PFSK-1 (cell line): ENCODE results near the gene ZFC3H1. TPM values are rescaled to one million over a fixed set of nuclear protein-coding genes. Genes with fewer than 3 reads are reported as not detected.

Experiments used
- FOXP2 ChIP-seq: optimal IDR thresholded peaks from 2 replicates; pipeline ENCODE3; 2011; ENCODE audit warnings: borderline replicate concordance, control low read depth, inconsistent platforms; ENCODE audit not compliant: insufficient read depth; ENCODE audit errors: extremely low read length, extremely low read depth
- POLR2AphosphoS5 ChIP-seq: IDR thresholded peaks from 2 replicates; pipeline ENCODE4 v1.6.1; 2012; ENCODE audit warnings: low read depth, mild to moderate bottlenecking, control low read depth, low read length, moderate library complexity
- REST ChIP-seq, 2 experiments: IDR thresholded peaks; 2 replicates each; pipeline versions ENCODE4 v1.6.1 to v1.8.0; 2011 to 2012; ENCODE audit warnings: low read depth in 2 of 2, low read length in 2 of 2, control low read depth in 1 of 2, inconsistent platforms in 1 of 2, mild to moderate bottlenecking in 1 of 2, moderate library complexity in 1 of 2; ENCODE audit not compliant: insufficient read depth in 1 of 2
- SIN3A ChIP-seq: IDR thresholded peaks from 2 replicates; pipeline ENCODE4 v1.6.1; 2012; ENCODE audit warnings: mild to moderate bottlenecking, low read length, moderate library complexity, borderline replicate concordance; ENCODE audit not compliant: insufficient read depth
- TAF1 ChIP-seq: IDR thresholded peaks from 2 replicates; pipeline ENCODE4 v1.6.1; 2012; ENCODE audit warnings: low read length, control low read depth, borderline replicate concordance; ENCODE audit not compliant: insufficient read depth
- polyA plus RNA-seq: library from polyadenylated mRNA; unstranded; fragments of >200 nt; gene quantifications from one replicate; pipeline ENCODE4 v1.2.1, GENCODE V29; 2012; ENCODE audit warnings: low read depth, missing spikeins; ENCODE audit not compliant: insufficient read length

Gene ZFC3H1
- 4.3 TPM for polyA plus RNA-seq

GRCh38 chr12:71663561-71664410 is at the start of gene ZFC3H1, which contains the start of gene THAP2:
TSS of gene ZFC3H1 (minus strand) at chr12:71663848. CDS start at chr12:71663610, 238 bp downstream.
TSS of gene THAP2 (plus strand) at chr12:71664301. CDS start at chr12:71664510, 209 bp downstream.
- TF ChIP-seq TAF1 (peak; percentile 83), POLR2AphosphoS5 (peak; percentile 92), SIN3A (peak; percentile 79; the same call in 1 of the 2 replicates), REST (IDR thresholded peaks at IDR 0.05; ENCODE audit: insufficient read depth in 1 of 2, low read depth in 2 of 2, low read length in 2 of 2) (0 out of 4 replicates have a peak, but pooled peaks of 1 of the 2 experiments have one; percentile 61), FOXP2 (no peak)

- TF ChIP-seq REST (IDR thresholded peaks at IDR 0.05; ENCODE audit: insufficient read depth in 1 of 2, low read depth in 2 of 2, low read length in 2 of 2) (no peak), POLR2AphosphoS5 (no peak), SIN3A (no peak), TAF1 (no peak), FOXP2 (no peak)
Measured at GRCh38 chr12:71710276-71711125, 46.9 kb upstream of the ZFC3H1 start.

GRCh38 chr12:71708658-71709057 is 45.0 kb upstream of the ZFC3H1 start:
- TF ChIP-seq TAF1: no peak
- no peak for TF ChIP-seq POLR2AphosphoS5
- no peak for TF ChIP-seq REST (IDR thresholded peaks at IDR 0.05; ENCODE audit: insufficient read depth in 1 of 2, low read depth in 2 of 2, low read length in 2 of 2)
- no peak for TF ChIP-seq FOXP2
- TF ChIP-seq SIN3A: no peak

- TF ChIP-seq REST (IDR thresholded peaks at IDR 0.05; ENCODE audit: insufficient read depth in 1 of 2, low read depth in 2 of 2, low read length in 2 of 2) (no peak), SIN3A (no peak), TAF1 (no peak), FOXP2 (no peak), POLR2AphosphoS5 (no peak)
Measured at GRCh38 chr12:71704920-71705319, 41.3 kb upstream of the ZFC3H1 start.
